Stimulated activated CD4-positive, alpha-beta T cell treated with anti-CD3 and anti-CD28 coated beads, Interleukin-1b, Interleukin-23, amount 100 ng/mL, for 48 hours (primary cell): ENCODE measurements around the gene MSL1.

Experiments used
- DNase-seq: peaks from one replicate; pipeline ENCODE4 v3.0.0-alpha.2; 2020

MSL1 gene

GRCh38 chr17:40178021-40178601 is 56.3 kb downstream of the MSL1 start:
- no peak for DNase-seq

- DNase-seq: no peak
Observed at GRCh38 chr17:40178660-40179059, 56.9 kb downstream of the MSL1 start.

GRCh38 chr17:40179923-40180659 is 58.3 kb downstream of the MSL1 start:
- DNase-seq: no peak

GRCh38 chr17:40180694-40181093 is 58.9 kb downstream of the MSL1 start:
- DNase-seq: no peak

- no peak for DNase-seq
Observed at GRCh38 chr17:40181205-40181604, 59.4 kb downstream of the MSL1 start.

- no peak for DNase-seq
Observed at GRCh38 chr17:40182606-40183005, 60.8 kb downstream of the MSL1 start.
